Measurements from ENCODE around the gene MOGAT1. TPM values are rescaled to one million over a fixed set of nuclear protein-coding genes. Genes with fewer than 3 reads are reported as not detected.
A peak's percentile ranks its signal among the peaks of the same experiment; 100 is the strongest.

The MOGAT1 gene
- total and polyA plus RNA-seq, 7 donors, result not detected

DNA sequence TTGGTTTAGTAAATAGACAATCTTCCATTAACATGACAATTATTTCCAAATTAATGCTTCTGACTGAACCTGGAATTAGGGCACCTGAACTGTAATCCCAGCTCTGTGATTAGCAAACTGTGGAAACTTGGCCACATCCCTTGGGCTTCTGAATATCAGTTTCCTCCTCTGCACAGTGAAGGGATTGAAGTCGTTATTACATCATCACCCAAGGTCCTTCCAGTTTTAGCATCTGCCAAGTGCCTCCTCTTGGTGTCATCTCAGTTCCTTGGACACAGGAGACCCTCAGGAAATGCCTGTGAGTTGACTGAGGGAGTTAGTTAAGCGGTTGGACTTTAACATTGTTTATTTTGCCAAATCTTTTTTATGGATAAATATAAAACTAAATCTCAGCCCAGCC is 64.8 kb downstream of the MOGAT1 start:
- TF ChIP-seq CTCF (IDR thresholded peaks at IDR 0.05), result no peak
- 2 to 19% (median 5%) methylated on average over 2 of the region's 2 CpGs for WGBS, 3 donors
- Histone ChIP-seq H3K4me3 (no peak overlapping the region), H3K36me3 (ENCODE audit: insufficient read depth in 1 of 2, low read depth in 1 of 2) (no peaks in the 10 kb centered on the region), H3K9me3 (no peaks in the 10 kb centered on the region), H3K4me1 (peaks cover 35% of the 10 kb centered on the region), H3K27ac (peak overlapping the region; percentile 79), H3K27me3 (ENCODE audit: insufficient read depth in 3 of 3, low read length in 2 of 3) (no peaks in the 10 kb centered on the region)
- DNase-seq (no peak), ATAC-seq (peak; percentile 79 to 88 (median 81))
- intact Hi-C loops (cut with DNase I), result no loop called here

DNA sequence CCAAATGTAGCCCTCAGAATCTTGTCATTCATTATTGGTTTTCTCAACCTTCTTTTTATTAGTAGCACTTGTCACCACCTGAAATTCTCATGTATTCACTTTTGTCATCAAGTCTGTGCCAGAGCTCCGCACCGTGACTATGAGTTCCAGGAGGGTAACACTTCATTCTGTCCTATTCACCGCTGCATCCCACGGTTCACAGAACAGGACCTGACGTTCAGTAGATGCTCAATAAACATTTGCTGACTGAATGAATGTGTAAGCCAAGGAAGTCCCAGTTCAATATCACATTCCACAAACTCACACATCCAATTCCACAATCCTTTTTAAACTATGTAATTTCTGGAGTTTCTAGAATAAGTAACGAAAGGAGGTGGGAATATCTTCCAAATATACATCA is 65.5 kb downstream of the MOGAT1 start:
- TF ChIP-seq CTCF (IDR thresholded peaks at IDR 0.05), result no peak
- H3K27ac ChIP-seq, result peak overlapping the region; percentile 79
- H3K27me3 ChIP-seq (ENCODE audit: insufficient read depth in 3 of 3, low read length in 2 of 3), result no peaks in the 10 kb centered on the region
- H3K4me3 ChIP-seq, result no peak overlapping the region
- DNase-seq, result no peak
- no peaks in the 10 kb centered on the region for H3K36me3 ChIP-seq (ENCODE audit: insufficient read depth in 1 of 2, low read depth in 1 of 2)
- ATAC-seq, result peak; percentile 29 to 39 (median 34)
- no peaks in the 10 kb centered on the region for H3K9me3 ChIP-seq
- peaks cover 37% of the 10 kb centered on the region for H3K4me1 ChIP-seq
- intact Hi-C loops (cut with DNase I), result no loop called here
- 36 to 77% (median 43%) methylated on average over 6 of the region's 6 CpGs for WGBS, 3 donors

- ATAC-seq, result peak; percentile 40 to 64 (median 58)
- Histone ChIP-seq H3K4me1 (peaks cover 34% of the 10 kb centered on the region), H3K9me3 (no peaks in the 10 kb centered on the region), H3K27me3 (ENCODE audit: insufficient read depth in 3 of 3, low read length in 2 of 3) (no peaks in the 10 kb centered on the region), H3K36me3 (ENCODE audit: insufficient read depth in 1 of 2, low read depth in 1 of 2) (no peaks in the 10 kb centered on the region), H3K27ac (peak overlapping the region; percentile 79), H3K4me3 (no peak overlapping the region)
- WGBS, 3 donors, result 44 to 88% (median 44%) methylated on average over 5 of the region's 5 CpGs
- no peak for TF ChIP-seq CTCF (IDR thresholded peaks at IDR 0.05)
- no peak for DNase-seq
- intact Hi-C loops (cut with DNase I), result no loop called here
These were observed 66.9 kb downstream of the MOGAT1 start for GRCh38 chr2:222738312-222738711.

- H3K27ac ChIP-seq, result peak overlapping the region; percentile 79
- H3K9me3 ChIP-seq, result no peaks in the 10 kb centered on the region
- H3K4me1 ChIP-seq, result peaks cover 34% of the 10 kb centered on the region
- 50 to 83% (median 55%) methylated on average over 3 of the region's 3 CpGs for WGBS, 3 donors
- intact Hi-C loops (cut with DNase I), result no loop called here
- no peak for TF ChIP-seq CTCF (IDR thresholded peaks at IDR 0.05)
- ATAC-seq (peak in 3 of 4 donors; percentile 59 to 66 (median 61)), DNase-seq (no peak)
- no peaks in the 10 kb centered on the region for H3K27me3 ChIP-seq (ENCODE audit: insufficient read depth in 3 of 3, low read length in 2 of 3)
- no peaks in the 10 kb centered on the region for H3K36me3 ChIP-seq (ENCODE audit: insufficient read depth in 1 of 2, low read depth in 1 of 2)
- H3K4me3 ChIP-seq, result no peak overlapping the region
These were observed 67.4 kb downstream of the MOGAT1 start for GRCh38 chr2:222738809-222739208.

GRCh38 chr2:222739939-222740338 is 68.5 kb downstream of the MOGAT1 start:
- TF ChIP-seq CTCF (IDR thresholded peaks at IDR 0.05), result no peak
- intact Hi-C loops (cut with DNase I), result no loop called here
- Histone ChIP-seq H3K36me3 (ENCODE audit: insufficient read depth in 1 of 2, low read depth in 1 of 2) (no peaks in the 10 kb centered on the region), H3K4me3 (no peak overlapping the region), H3K27ac (peak overlapping the region; percentile 79), H3K9me3 (no peaks in the 10 kb centered on the region), H3K27me3 (ENCODE audit: insufficient read depth in 3 of 3, low read length in 2 of 3) (no peaks in the 10 kb centered on the region), H3K4me1 (peaks cover 32% of the 10 kb centered on the region)
- WGBS, 3 donors, result 84 to 93% (median 85%) methylated on average over 4 of the region's 4 CpGs
- DNase-seq (no peak), ATAC-seq (no peak)

Data from psoas muscle (tissue), 8 donors.